IMR-90 (cell line): ENCODE data around the gene NIF3L1.

Source experiments
- CTCF ChIP-seq: conservative IDR thresholded peaks from 2 replicates; pipeline ENCODE4 v1.5.1; 2012; ENCODE audit warnings: mild to moderate bottlenecking, low read depth, low read length, improper control_type of control experiment
- MAFK ChIP-seq: IDR thresholded peaks from 2 replicates; pipeline ENCODE4 v1.6.1; 2012; ENCODE audit warnings: low read depth, low read length, improper control_type of control experiment
- POLR2A ChIP-seq: IDR thresholded peaks from 2 replicates; pipeline ENCODE4 v1.6.1; 2012; ENCODE audit warnings: mild to moderate bottlenecking, low read depth, low read length
- RAD21 ChIP-seq: IDR thresholded peaks from 2 replicates; pipeline ENCODE4 v1.6.1; 2012; ENCODE audit warnings: low read length, improper control_type of control experiment
- RFX5 ChIP-seq: IDR thresholded peaks from 2 replicates; pipeline ENCODE4 v1.8.0; 2012; ENCODE audit warnings: low read depth, mild to moderate bottlenecking, low read length, moderate library complexity

DNA sequence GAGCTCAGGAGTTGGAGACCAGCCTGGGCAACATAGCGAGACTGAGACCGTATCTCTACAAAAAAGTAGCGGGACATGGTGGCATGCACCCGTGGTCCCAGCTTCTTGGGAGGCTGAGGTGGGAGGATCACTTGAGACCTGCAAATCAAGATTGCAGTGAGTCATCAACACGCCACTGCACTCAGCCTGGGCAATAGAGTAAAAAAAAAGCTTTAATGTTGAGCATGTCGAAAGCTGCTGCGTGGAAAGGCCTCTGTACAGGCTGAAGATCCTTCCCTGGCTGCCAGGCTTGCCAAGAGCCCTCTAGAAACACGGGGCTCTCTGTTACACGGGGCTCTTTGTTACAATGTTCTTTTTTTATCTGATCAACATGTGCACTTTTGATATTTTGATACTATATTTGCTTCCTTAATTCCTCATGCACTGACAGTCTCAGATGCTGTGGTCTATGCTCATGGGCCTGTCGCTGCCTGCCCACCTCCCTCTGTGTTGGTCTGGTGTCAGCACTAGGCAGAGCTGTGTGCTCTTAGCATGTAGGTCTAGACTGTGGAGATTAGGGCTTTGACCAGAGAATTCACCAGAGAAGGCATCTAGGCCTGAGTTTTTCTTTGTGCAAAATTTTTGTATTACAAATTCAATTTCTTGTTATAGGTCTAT lies 43.4 kb upstream of the NIF3L1 start:
- TF ChIP-seq POLR2A, result no peak
- TF ChIP-seq CTCF, result no peak
- TF ChIP-seq RAD21, result no peak
- TF ChIP-seq RFX5, result no peak
- no peak for TF ChIP-seq MAFK
